GOT3 (cell line): ENCODE measurements around the gene SYNE1.
"Not testable (repeated sequence)": the region's sequence is repeated elsewhere in the genome, so short reads cannot be mapped to it uniquely, and the experiment has no call there.

Experiments used
- DNase-seq: peaks from one replicate; lab custom pipeline; 2025; ENCODE audit warnings: mixed read lengths; lab: John Stamatoyannopoulos, UW

SYNE1 gene

DNA sequence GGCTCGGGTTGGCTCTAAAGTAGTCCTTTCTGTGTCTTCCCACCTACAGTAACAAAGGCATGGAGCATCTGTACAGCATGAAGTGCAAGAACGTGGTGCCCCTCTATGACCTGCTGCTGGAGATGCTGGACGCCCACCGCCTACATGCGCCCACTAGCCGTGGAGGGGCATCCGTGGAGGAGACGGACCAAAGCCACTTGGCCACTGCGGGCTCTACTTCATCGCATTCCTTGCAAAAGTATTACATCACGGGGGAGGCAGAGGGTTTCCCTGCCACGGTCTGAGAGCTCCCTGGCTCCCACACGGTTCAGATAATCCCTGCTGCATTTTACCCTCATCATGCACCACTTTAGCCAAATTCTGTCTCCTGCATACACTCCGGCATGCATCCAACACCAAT is 538.5 kb downstream of the SYNE1 start:
- DNase-seq: no peak

GRCh38 chr6:152096863-152097496 is 540.2 kb downstream of the SYNE1 start:
- DNase-seq: no peak

GRCh38 chr6:152094992-152095592 is 542.1 kb downstream of the SYNE1 start:
- peak; percentile 4 for DNase-seq

DNA sequence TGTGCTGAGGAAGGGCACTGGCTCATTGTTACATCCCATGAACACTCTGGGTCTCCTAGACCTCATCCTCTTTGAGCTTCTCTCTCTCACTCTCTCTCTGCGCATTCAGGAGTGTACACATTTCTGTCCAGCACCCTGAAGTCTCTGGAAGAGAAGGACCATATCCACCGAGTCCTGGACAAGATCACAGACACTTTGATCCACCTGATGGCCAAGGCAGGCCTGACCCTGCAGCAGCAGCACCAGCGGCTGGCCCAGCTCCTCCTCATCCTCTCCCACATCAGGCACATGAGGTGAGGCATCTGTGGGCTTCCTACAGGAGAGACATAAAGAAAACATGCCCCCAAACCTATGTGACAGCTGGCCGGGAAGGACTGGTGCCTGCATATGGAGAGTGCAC is 542.9 kb downstream of the SYNE1 start:
- no peak for DNase-seq

GRCh38 chr6:152093711-152094110 is 543.5 kb downstream of the SYNE1 start:
- no peak for DNase-seq

DNA sequence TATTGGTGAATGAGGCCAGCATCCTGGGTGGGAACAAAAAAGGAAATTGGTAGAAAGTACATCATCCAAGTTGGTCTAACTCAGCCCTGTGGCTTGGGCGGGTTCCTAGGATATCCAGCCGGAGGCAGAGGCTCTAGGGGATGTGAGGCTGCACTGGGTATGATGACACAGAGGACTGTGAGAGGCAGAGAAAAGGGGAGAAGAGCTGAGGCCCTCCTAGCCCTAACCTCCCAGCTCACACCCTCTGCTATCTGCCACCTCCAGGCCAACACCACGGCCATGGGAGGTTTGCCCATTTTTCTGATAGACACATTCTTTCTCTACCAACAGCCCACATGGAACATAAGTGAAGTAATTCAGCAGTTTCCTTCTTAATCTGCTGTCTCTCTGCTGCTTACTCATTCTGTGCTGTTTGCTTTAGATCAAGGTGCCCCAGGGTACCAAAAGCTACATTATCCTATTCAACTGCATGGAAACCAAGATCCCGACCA is 545.3 kb downstream of the SYNE1 start:
- DNase-seq: no peak

- DNase-seq: no peak
These were observed 546.0 kb downstream of the SYNE1 start for GRCh38 chr6:152091201-152091600.

- DNase-seq: no peak
These were observed 547.2 kb downstream of the SYNE1 start for GRCh38 chr6:152089992-152090391.

DNA sequence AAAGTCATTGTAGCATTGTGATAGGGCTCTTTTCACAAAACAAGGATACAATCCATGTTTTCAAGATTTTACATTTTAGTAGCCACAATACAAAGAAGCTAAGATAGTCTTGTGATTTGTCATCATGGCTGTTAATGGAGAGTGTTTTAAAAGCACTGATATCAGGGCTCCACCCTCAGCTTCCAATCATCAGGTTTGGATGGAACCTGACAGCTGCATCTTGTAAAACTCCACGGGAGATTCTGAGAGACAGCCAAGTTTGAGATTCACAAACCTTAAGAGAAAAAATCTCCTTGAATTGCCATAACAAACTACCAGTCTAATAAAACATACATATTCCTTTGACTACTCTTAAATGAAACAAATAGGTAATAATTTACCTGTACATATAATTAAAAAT is 549.5 kb downstream of the SYNE1 start:
- no peak for DNase-seq

DNA sequence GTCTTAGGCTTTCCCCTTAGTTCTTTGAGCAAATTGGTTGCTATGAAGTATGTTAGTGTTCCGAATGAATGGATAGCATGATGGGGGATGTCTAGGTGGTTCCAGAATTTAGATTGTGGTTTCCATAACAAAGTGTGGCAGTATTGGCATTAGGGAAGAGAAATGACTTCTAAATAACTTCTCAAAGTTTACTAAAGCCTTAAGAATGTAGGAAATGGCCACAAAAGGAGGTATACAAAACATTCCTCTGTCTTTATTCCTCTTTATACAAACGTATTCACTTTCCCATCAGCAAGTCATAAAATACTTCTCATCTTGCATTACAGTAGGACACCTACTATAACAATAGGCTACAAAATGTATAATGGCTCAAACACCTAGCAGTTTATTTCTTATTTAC is 550.1 kb downstream of the SYNE1 start:
- no peak for DNase-seq

DNA sequence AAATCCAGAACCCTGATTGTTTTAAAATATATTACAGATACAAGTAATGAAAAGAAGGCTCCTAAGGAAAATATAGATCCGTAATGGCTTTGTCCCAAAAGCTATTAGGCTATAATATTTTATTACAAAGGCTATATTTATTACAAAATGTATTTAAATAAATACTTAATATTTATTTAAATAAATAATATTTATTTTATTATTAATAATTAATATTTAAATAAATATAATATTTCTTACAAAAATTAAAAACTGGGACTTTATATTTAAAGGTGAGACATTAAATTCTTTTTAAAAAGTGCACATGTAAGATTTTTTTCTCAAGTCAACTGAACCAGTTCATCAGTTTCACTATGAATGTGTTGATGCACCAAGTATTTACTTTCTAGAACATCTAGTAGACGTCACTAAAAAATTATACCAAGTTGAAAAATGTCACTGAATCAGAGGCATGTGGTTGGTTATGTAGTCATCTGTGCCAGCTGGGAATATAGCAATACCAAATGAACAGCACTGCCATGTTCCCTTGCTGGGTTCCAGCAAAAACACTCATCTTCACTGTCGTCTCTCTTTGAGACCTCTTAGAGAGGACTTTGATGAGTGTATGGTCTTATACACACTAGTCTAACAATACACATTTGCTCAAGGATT is 550.8 kb downstream of the SYNE1 start:
- DNase-seq: no peak

GRCh38 chr6:152085451-152085921 is 551.7 kb downstream of the SYNE1 start:
- DNase-seq: no peak

DNA sequence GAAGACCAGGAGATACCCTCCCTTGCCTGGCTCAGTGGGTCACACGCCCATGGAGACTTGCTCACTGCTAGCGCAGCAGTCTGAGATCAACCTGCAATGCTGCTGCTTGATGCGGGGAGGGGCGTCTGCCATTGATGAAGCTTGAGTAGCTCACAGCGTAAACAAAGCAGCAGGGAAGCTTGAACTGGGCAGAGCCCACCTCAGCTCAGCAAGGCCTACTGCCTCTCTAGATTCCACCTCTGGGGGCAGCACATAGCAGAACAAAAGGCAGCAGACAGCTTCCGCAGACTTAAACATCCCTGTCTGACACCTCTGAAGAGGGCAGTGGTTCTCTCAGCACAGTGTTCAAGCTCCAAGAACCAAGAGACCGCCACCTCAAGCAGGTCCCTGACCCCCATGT is 558.4 kb downstream of the SYNE1 start:
- no peak for DNase-seq

GRCh38 chr6:152078001-152078400 is 559.2 kb downstream of the SYNE1 start:
- no peak for DNase-seq

- DNase-seq: not testable (repeated sequence)
These were observed 560.9 kb downstream of the SYNE1 start for GRCh38 chr6:152076242-152076641.

DNA sequence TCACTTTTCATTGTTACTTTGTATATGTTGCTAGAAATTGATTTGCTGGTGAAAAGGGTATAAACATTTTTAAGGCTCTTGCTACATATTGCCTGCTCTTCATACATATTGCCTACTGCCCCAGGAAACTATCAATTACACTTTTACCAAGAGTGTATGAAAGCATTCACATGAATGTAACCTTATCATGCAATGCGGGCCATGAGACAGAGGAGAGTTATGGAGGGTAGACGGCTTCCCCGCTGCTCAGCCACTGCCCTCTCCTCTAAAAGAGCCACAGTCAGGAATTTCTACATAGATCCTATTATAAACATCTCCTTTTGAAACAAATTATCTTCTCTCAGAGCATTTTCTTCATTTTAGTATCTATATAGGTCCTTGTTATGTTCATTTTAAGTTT is 565.3 kb downstream of the SYNE1 start:
- no peak for DNase-seq
